Trophoblast cell (in vitro differentiated cells and primary cell): Measurements from ENCODE around the gene MYPN.

Source experiments
- DNase-seq, 2 donors: peaks; one replicate each; pipeline ENCODE4 v3.0.0-alpha.2; 2016
- H2AFZ ChIP-seq: 2 replicates; pipeline ENCODE4 v1.6.1; 2013; ENCODE audit warnings: low read length, moderate library complexity, mild to moderate bottlenecking; ENCODE audit not compliant: insufficient read depth, poor library complexity
- H2AK5ac ChIP-seq: 2 replicates; pipeline ENCODE4 v1.6.1; 2013; ENCODE audit warnings: mild to moderate bottlenecking, low read length
- H2BK120ac ChIP-seq: 2 replicates; pipeline ENCODE4 v1.6.1; 2013; ENCODE audit warnings: low read length, mild to moderate bottlenecking, moderate library complexity; ENCODE audit not compliant: insufficient read depth, poor library complexity
- H2BK12ac ChIP-seq: 2 replicates; pipeline ENCODE4 v1.6.1; 2013; ENCODE audit warnings: mild to moderate bottlenecking, low read length, moderate library complexity
- H2BK5ac ChIP-seq: 2 replicates; pipeline ENCODE4 v1.6.1; 2013; ENCODE audit warnings: low read length, low read depth, moderate library complexity, mild to moderate bottlenecking; ENCODE audit not compliant: poor library complexity
- H3K14ac ChIP-seq: 2 replicates; pipeline ENCODE4 v1.6.1; 2013; ENCODE audit warnings: mild to moderate bottlenecking, low read length
- H3K18ac ChIP-seq: 2 replicates; pipeline ENCODE4 v1.6.1; 2013; ENCODE audit warnings: mild to moderate bottlenecking, low read length
- H3K23ac ChIP-seq: 2 replicates; pipeline ENCODE4 v1.6.1; 2013; ENCODE audit warnings: low read length
- H3K27ac ChIP-seq: 2 replicates; pipeline ENCODE4 v1.5.1; 2013; ENCODE audit warnings: low read depth, mild to moderate bottlenecking, inconsistent platforms, low read length, moderate library complexity
- H3K27me3 ChIP-seq: 2 replicates; pipeline ENCODE4 v1.6.1; 2013; ENCODE audit warnings: inconsistent platforms, mild to moderate bottlenecking, low read length, moderate library complexity; ENCODE audit not compliant: insufficient read depth
- H3K36me3 ChIP-seq, 2 experiments: 1 replicate in 1 of 2; 2 replicates in 1 of 2; pipeline ENCODE4 v1.6.1; 2013; ENCODE audit warnings: low read length in 2 of 2, mild to moderate bottlenecking in 2 of 2, moderate library complexity in 1 of 2; ENCODE audit not compliant: insufficient read depth in 2 of 2, control insufficient read depth in 1 of 2
- H3K4ac ChIP-seq: 2 replicates; pipeline ENCODE4 v1.6.1; 2013; ENCODE audit warnings: low read depth, mild to moderate bottlenecking, low read length, moderate library complexity
- H3K4me1 ChIP-seq, 2 experiments: 1 replicate in 1 of 2; 2 replicates in 1 of 2; pipeline ENCODE4 v1.6.1; 2013; ENCODE audit warnings: low read length in 2 of 2, mild to moderate bottlenecking in 2 of 2, moderate library complexity in 1 of 2; ENCODE audit not compliant: insufficient read depth in 2 of 2, control insufficient read depth in 1 of 2
- H3K4me2 ChIP-seq: 2 replicates; pipeline ENCODE4 v1.6.1; 2013; ENCODE audit warnings: inconsistent platforms, mild to moderate bottlenecking, low read length, moderate library complexity
- H3K4me3 ChIP-seq: 2 replicates; pipeline ENCODE4 v1.5.1; 2013; ENCODE audit warnings: mild to moderate bottlenecking, low read depth, low read length, inconsistent platforms
- H3K79me1 ChIP-seq: one replicate; pipeline ENCODE4 v1.6.1; 2013; ENCODE audit warnings: low read length
- H3K79me2 ChIP-seq: 2 replicates; pipeline ENCODE4 v1.6.1; 2013; ENCODE audit warnings: low read length, mild to moderate bottlenecking; ENCODE audit not compliant: control insufficient read depth, insufficient read depth, poor library complexity
- H3K9ac ChIP-seq: 2 replicates; pipeline ENCODE4 v1.6.1; 2013; ENCODE audit warnings: mild to moderate bottlenecking, low read length
- H3K9me3 ChIP-seq: 2 replicates; pipeline ENCODE4 v1.6.1; 2013; ENCODE audit warnings: low read depth, mild to moderate bottlenecking, control low read depth, inconsistent platforms, low read length; ENCODE audit not compliant: insufficient read depth
- H4K12ac ChIP-seq: 2 replicates; pipeline ENCODE4 v1.6.1; 2013; ENCODE audit warnings: low read depth, mild to moderate bottlenecking, low read length, moderate library complexity
- H4K8ac ChIP-seq: 2 replicates; pipeline ENCODE4 v1.6.1; 2013; ENCODE audit warnings: low read depth, mild to moderate bottlenecking, low read length, moderate library complexity
- H4K91ac ChIP-seq: one replicate; pipeline ENCODE4 v1.6.1; 2013; ENCODE audit warnings: low read depth, mild to moderate bottlenecking, low read length, moderate library complexity
- WGBS: extraction: QIAGEN DNeasy Blood & Tissue Kit; methylation state at CpG from one replicate; pipeline ENCODE4 v1.1.7; 2013; ENCODE audit warnings: missing lambda C conversion rate; ENCODE audit not compliant: insufficient read length, insufficient coverage; ENCODE audit errors: extremely low coverage; 5-methylcytosine and 5-hydroxymethylcytosine counted together

MYPN gene

GRCh38 chr10:68223535-68224165 is 114.4 kb downstream of the MYPN start:
- no peak overlapping the region for H2AK5ac ChIP-seq
- no peaks in the 10 kb centered on the region for H3K27me3 ChIP-seq
- H4K8ac ChIP-seq: no peak overlapping the region
- H3K79me1 ChIP-seq: no peaks in the 10 kb centered on the region
- H3K9ac ChIP-seq: no peak overlapping the region
- no peak overlapping the region for H2BK5ac ChIP-seq
- no peaks in the 10 kb centered on the region for H3K4me1 ChIP-seq
- no peaks in the 10 kb centered on the region for H3K9me3 ChIP-seq
- H2BK12ac ChIP-seq: no peak overlapping the region
- no peak overlapping the region for H2AFZ ChIP-seq
- no peak overlapping the region for H3K27ac ChIP-seq
- no peak overlapping the region for H4K91ac ChIP-seq
- no peak overlapping the region for H3K18ac ChIP-seq
- H3K79me2 ChIP-seq: no peaks in the 10 kb centered on the region
- H4K12ac ChIP-seq: no peak overlapping the region
- no peak overlapping the region for H3K23ac ChIP-seq
- no CpG with 5 or more reads among the region's 3 CpGs for WGBS
- H3K14ac ChIP-seq: no peak overlapping the region
- no peak overlapping the region for H3K4me3 ChIP-seq
- no peak overlapping the region for H3K4me2 ChIP-seq
- no peak overlapping the region for H2BK120ac ChIP-seq
- H3K4ac ChIP-seq: no peak overlapping the region
- no peaks in the 10 kb centered on the region for H3K36me3 ChIP-seq
- no peak for DNase-seq

GRCh38 chr10:68224810-68225209 is 115.5 kb downstream of the MYPN start:
- no peaks in the 10 kb centered on the region for H3K4me1 ChIP-seq
- H2AFZ ChIP-seq: no peak overlapping the region
- H3K9ac ChIP-seq: no peak overlapping the region
- no peak overlapping the region for H3K4me2 ChIP-seq
- H2AK5ac ChIP-seq: no peak overlapping the region
- H3K27ac ChIP-seq: no peak overlapping the region
- no peaks in the 10 kb centered on the region for H3K9me3 ChIP-seq
- no peak overlapping the region for H2BK120ac ChIP-seq
- no peaks in the 10 kb centered on the region for H3K27me3 ChIP-seq
- no peaks in the 10 kb centered on the region for H3K79me1 ChIP-seq
- no peak overlapping the region for H4K91ac ChIP-seq
- H3K4ac ChIP-seq: no peak overlapping the region
- DNase-seq: no peak
- no peak overlapping the region for H2BK5ac ChIP-seq
- H4K12ac ChIP-seq: no peak overlapping the region
- H3K36me3 ChIP-seq: no peaks in the 10 kb centered on the region
- no peaks in the 10 kb centered on the region for H3K79me2 ChIP-seq
- H2BK12ac ChIP-seq: no peak overlapping the region
- no peak overlapping the region for H4K8ac ChIP-seq
- no peak overlapping the region for H3K23ac ChIP-seq
- no peak overlapping the region for H3K14ac ChIP-seq
- H3K4me3 ChIP-seq: no peak overlapping the region
- no peak overlapping the region for H3K18ac ChIP-seq

- peaks cover 0 to 3% of the 10 kb centered on the region in 2 experiments for H3K4me1 ChIP-seq
- no peak overlapping the region for H3K4ac ChIP-seq
- H2AFZ ChIP-seq: no peak overlapping the region
- no peak overlapping the region for H3K27ac ChIP-seq
- no peaks in the 10 kb centered on the region for H3K9me3 ChIP-seq
- H3K14ac ChIP-seq: no peak overlapping the region
- H3K23ac ChIP-seq: no peak overlapping the region
- H4K91ac ChIP-seq: no peak overlapping the region
- no peak overlapping the region for H3K4me2 ChIP-seq
- no peak overlapping the region for H3K4me3 ChIP-seq
- no peak overlapping the region for H3K9ac ChIP-seq
- H2BK12ac ChIP-seq: no peak overlapping the region
- H3K79me2 ChIP-seq: peaks cover 2% of the 10 kb centered on the region
- H4K12ac ChIP-seq: no peak overlapping the region
- H3K27me3 ChIP-seq: no peaks in the 10 kb centered on the region
- WGBS: no CpG with 5 or more reads among the region's 5 CpGs
- H2BK120ac ChIP-seq: no peak overlapping the region
- DNase-seq: no peak
- no peaks in the 10 kb centered on the region for H3K36me3 ChIP-seq
- peaks cover 2% of the 10 kb centered on the region for H3K79me1 ChIP-seq
- H4K8ac ChIP-seq: no peak overlapping the region
- no peak overlapping the region for H3K18ac ChIP-seq
- no peak overlapping the region for H2AK5ac ChIP-seq
- no peak overlapping the region for H2BK5ac ChIP-seq
Observed at GRCh38 chr10:68230268-68230667, 121.0 kb downstream of the MYPN start.

- Histone ChIP-seq H3K4ac (no peak overlapping the region), H2BK120ac (no peak overlapping the region), H4K8ac (peak overlapping the region; percentile 56), H3K27me3 (no peaks in the 10 kb centered on the region), H3K36me3 (no peaks in the 10 kb centered on the region), H3K4me1 (peaks cover 0 to 3% of the 10 kb centered on the region in 2 experiments), H2AFZ (peak overlapping the region; percentile 72), H2AK5ac (no peak overlapping the region), H3K27ac (no peak overlapping the region), H3K79me2 (peaks cover 2% of the 10 kb centered on the region), H3K4me2 (peak overlapping the region; percentile 100), H3K79me1 (peaks cover 2% of the 10 kb centered on the region), H3K23ac (no peak overlapping the region), H3K4me3 (peak overlapping the region; percentile 74), H2BK12ac (no peak overlapping the region), H3K9ac (peak overlapping the region; percentile 82), H3K14ac (peak overlapping the region; percentile 33), H4K91ac (no peak overlapping the region), H3K18ac (no peak overlapping the region), H2BK5ac (no peak overlapping the region), H3K9me3 (no peaks in the 10 kb centered on the region), H4K12ac (peak overlapping the region; percentile 41)
- no CpG with 5 or more reads among the region's 81 CpGs for WGBS
- peak in 1 of 2 donors; percentile 46 for DNase-seq
Observed at GRCh38 chr10:68231106-68231816, 122.0 kb downstream of the MYPN start.
